ENCODE data around the gene SP140. TPM values are rescaled to one million over a fixed set of nuclear protein-coding genes. Genes with fewer than 3 reads are reported as not detected.

The SP140 gene
- 100 to 1,000 TPM; 150 to 151 TPM for total RNA-seq

GRCh38 chr2:230225486-230225885 is at the start of gene SP140:
Gene SP140, plus strand, starts transcription at chr2:230225736. Its CDS starts 109 bp downstream, at chr2:230225845.
- intact Hi-C loops (cut with micrococcal nuclease) = loop anchor here (1.0 to 10.0 kb wide), 7 partner anchors 9 to 569 kb away; partner anchors contain the start of genes CAB39, FBXO36 and TRIP12
- ChIA-PET CTCF (interaction anchor here (1.2 to 1.3 kb wide), 2 partner anchors 23 to 489 kb away, joined by 3 read pairs; no protein-coding TSS in a partner anchor), POLR2A (interaction anchor here (0.6 to 2.0 kb wide), 9 partner anchors 10 to 569 kb away, joined by 3 to 12 read pairs (median 4); partner anchors contain the start of gene SP140L)
- Mint-ChIP-seq H3K27ac (peak within 1 kb of the TSS; percentile 97), H3K9me3 (peaks cover 7% of the 10 kb centered on the region), H3K36me3 (peaks cover 30% of the 10 kb centered on the region), H3K4me1 (ENCODE audit: low read depth) (peaks cover 58% of the 10 kb centered on the region), H3K4me3 (peak within 1 kb of the TSS; percentile 89), H3K27me3 (no peaks in the 10 kb centered on the region)
- DNase-seq = peak; percentile 92

GRCh38 chr2:230176996-230177395 is 48.5 kb upstream of the SP140 start:
- no peak overlapping the region for H3K4me3 Mint-ChIP-seq
- no peaks in the 10 kb centered on the region for H3K9me3 Mint-ChIP-seq
- no peaks in the 10 kb centered on the region for H3K4me1 Mint-ChIP-seq (ENCODE audit: low read depth)
- H3K27ac Mint-ChIP-seq = no peak overlapping the region
- DNase-seq = no peak
- POLR2A ChIA-PET = no interaction called here
- intact Hi-C loops (cut with micrococcal nuclease) = no loop called here
- CTCF ChIA-PET = no interaction called here
- peaks cover 68% of the 10 kb centered on the region for H3K36me3 Mint-ChIP-seq
- no peaks in the 10 kb centered on the region for H3K27me3 Mint-ChIP-seq

- ChIA-PET CTCF (interaction anchor here (2.2 kb wide), 1 partner anchor 19 kb away, joined by 6 read pairs; no protein-coding TSS in a partner anchor), POLR2A (no interaction called here)
- no peaks in the 10 kb centered on the region for H3K4me1 Mint-ChIP-seq (ENCODE audit: low read depth)
- no peak overlapping the region for H3K27ac Mint-ChIP-seq
- H3K9me3 Mint-ChIP-seq = no peaks in the 10 kb centered on the region
- H3K36me3 Mint-ChIP-seq = peaks cover 75% of the 10 kb centered on the region
- no peak overlapping the region for H3K4me3 Mint-ChIP-seq
- H3K27me3 Mint-ChIP-seq = no peaks in the 10 kb centered on the region
- intact Hi-C loops (cut with micrococcal nuclease) = no loop called here
- no peak for DNase-seq
Measured at GRCh38 chr2:230178546-230179485, 46.7 kb upstream of the SP140 start.

- no peaks in the 10 kb centered on the region for H3K9me3 Mint-ChIP-seq
- intact Hi-C loops (cut with micrococcal nuclease) = no loop called here
- CTCF ChIA-PET = interaction anchor here (2.2 kb wide), 1 partner anchor 20 kb away, joined by 6 read pairs; no protein-coding TSS in a partner anchor
- POLR2A ChIA-PET = no interaction called here
- no peak overlapping the region for H3K27ac Mint-ChIP-seq
- DNase-seq = no peak
- H3K4me3 Mint-ChIP-seq = no peak overlapping the region
- H3K27me3 Mint-ChIP-seq = no peaks in the 10 kb centered on the region
- peaks cover 72% of the 10 kb centered on the region for H3K36me3 Mint-ChIP-seq
- H3K4me1 Mint-ChIP-seq (ENCODE audit: low read depth) = no peaks in the 10 kb centered on the region
Measured at GRCh38 chr2:230179907-230180306, 45.6 kb upstream of the SP140 start.

GRCh38 chr2:230181195-230181594 is 44.3 kb upstream of the SP140 start:
- intact Hi-C loops (cut with micrococcal nuclease) = no loop called here
- peaks cover 76% of the 10 kb centered on the region for H3K36me3 Mint-ChIP-seq
- CTCF ChIA-PET = no interaction called here
- H3K27ac Mint-ChIP-seq = no peak overlapping the region
- H3K9me3 Mint-ChIP-seq = no peaks in the 10 kb centered on the region
- no peaks in the 10 kb centered on the region for H3K4me1 Mint-ChIP-seq (ENCODE audit: low read depth)
- H3K27me3 Mint-ChIP-seq = no peaks in the 10 kb centered on the region
- POLR2A ChIA-PET = no interaction called here
- DNase-seq = no peak
- H3K4me3 Mint-ChIP-seq = no peak overlapping the region

GRCh38 chr2:230184727-230185578 is 40.6 kb upstream of the SP140 start:
- Mint-ChIP-seq H3K4me1 (ENCODE audit: low read depth) (no peaks in the 10 kb centered on the region), H3K9me3 (no peaks in the 10 kb centered on the region), H3K36me3 (peaks cover 56% of the 10 kb centered on the region), H3K4me3 (no peak overlapping the region), H3K27me3 (no peaks in the 10 kb centered on the region), H3K27ac (no peak overlapping the region)
- CTCF ChIA-PET = no interaction called here
- POLR2A ChIA-PET = no interaction called here
- intact Hi-C loops (cut with micrococcal nuclease) = no loop called here
- no peak for DNase-seq

DNA sequence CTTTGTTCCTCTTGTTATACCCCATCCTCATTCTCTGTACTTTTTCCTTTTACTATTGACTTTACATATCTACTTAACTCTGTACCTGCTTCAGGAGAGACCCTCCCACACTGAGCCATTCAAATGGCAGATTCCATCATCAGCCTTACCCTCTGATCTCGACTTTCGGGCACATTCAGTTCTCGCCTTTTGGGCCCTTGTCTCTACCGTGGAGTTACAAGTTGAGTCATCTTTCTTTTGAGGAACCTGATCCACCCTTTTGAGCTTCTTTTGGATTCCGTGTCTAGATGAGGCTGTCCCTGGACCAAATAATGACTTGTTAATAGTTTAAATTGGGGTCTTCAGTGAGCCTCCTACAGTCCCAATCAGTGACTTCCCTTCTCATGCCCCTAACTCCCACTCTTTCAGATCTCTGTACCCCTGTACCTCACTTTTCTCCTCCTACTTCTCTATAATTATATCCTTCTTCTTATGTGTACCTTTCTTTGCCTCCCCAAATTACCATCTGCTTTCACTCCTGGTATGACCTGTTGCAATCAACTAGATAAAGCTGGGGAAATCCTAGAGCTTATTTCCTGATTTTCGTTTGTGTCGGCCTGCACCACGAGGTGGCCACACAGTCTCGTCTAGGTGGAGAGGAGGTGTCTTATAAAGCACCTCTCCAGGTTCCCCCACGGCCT is 23.0 kb upstream of the SP140 start:
- H3K36me3 Mint-ChIP-seq = peaks cover 76% of the 10 kb centered on the region
- H3K9me3 Mint-ChIP-seq = no peaks in the 10 kb centered on the region
- peak overlapping the region; percentile 80 for H3K27ac Mint-ChIP-seq
- peak; percentile 75 for DNase-seq
- CTCF ChIA-PET = interaction anchor here (0.6 to 2.1 kb wide), 20 partner anchors 9 to 596 kb away, joined by 3 to 13 read pairs (median 4); partner anchors contain the start of genes SP110, SP140 and SP140L
- no peaks in the 10 kb centered on the region for H3K27me3 Mint-ChIP-seq
- H3K4me3 Mint-ChIP-seq = peak overlapping the region; percentile 10
- POLR2A ChIA-PET = interaction anchor here (0.6 to 1.9 kb wide), 7 partner anchors 10 to 245 kb away, joined by 3 to 7 read pairs (median 4); partner anchors contain the start of genes SP110 and SP140
- peaks cover 35% of the 10 kb centered on the region for H3K4me1 Mint-ChIP-seq (ENCODE audit: low read depth)
- intact Hi-C loops (cut with micrococcal nuclease) = loop anchor here (1.0 to 2.0 kb wide), 6 partner anchors 33 to 456 kb away; partner anchors contain the start of gene SP100

- Mint-ChIP-seq H3K9me3 (no peaks in the 10 kb centered on the region), H3K36me3 (peaks cover 70% of the 10 kb centered on the region), H3K4me1 (ENCODE audit: low read depth) (peaks cover 35% of the 10 kb centered on the region), H3K27ac (peak overlapping the region; percentile 80), H3K4me3 (peak overlapping the region; percentile 10), H3K27me3 (no peaks in the 10 kb centered on the region)
- CTCF ChIA-PET = interaction anchor here (0.7 to 2.1 kb wide), 17 partner anchors 8 to 595 kb away, joined by 3 to 13 read pairs (median 4); partner anchors contain the start of genes SP110, SP140 and SP140L
- intact Hi-C loops (cut with micrococcal nuclease) = loop anchor here (2.0 kb wide), 3 partner anchors 66 to 456 kb away; partner anchors contain the start of gene SP100
- POLR2A ChIA-PET = interaction anchor here (1.3 to 1.9 kb wide), 5 partner anchors 9 to 245 kb away, joined by 4 to 7 read pairs (median 6); partner anchors contain the start of genes SP110 and SP140
- DNase-seq = peak; percentile 60
Measured at GRCh38 chr2:230203110-230203676, 22.3 kb upstream of the SP140 start.

- Mint-ChIP-seq H3K9me3 (no peaks in the 10 kb centered on the region), H3K36me3 (peaks cover 54% of the 10 kb centered on the region), H3K27ac (peak overlapping the region; percentile 38), H3K4me1 (ENCODE audit: low read depth) (peaks cover 35% of the 10 kb centered on the region), H3K4me3 (no peak overlapping the region), H3K27me3 (no peaks in the 10 kb centered on the region)
- no peak for DNase-seq
- ChIA-PET POLR2A (interaction anchor here (1.1 to 1.4 kb wide), 2 partner anchors 14 to 21 kb away, joined by 4 to 5 read pairs; partner anchors contain the start of genes SP110 and SP140), CTCF (interaction anchor here (0.6 kb wide), 1 partner anchor 863 kb away, joined by 3 read pairs; no protein-coding TSS in a partner anchor)
- intact Hi-C loops (cut with micrococcal nuclease) = no loop called here
Measured at GRCh38 chr2:230205034-230205433, 20.5 kb upstream of the SP140 start.

GRCh38 chr2:230205721-230206120 is 19.8 kb upstream of the SP140 start:
- no peaks in the 10 kb centered on the region for H3K9me3 Mint-ChIP-seq
- H3K36me3 Mint-ChIP-seq = peaks cover 47% of the 10 kb centered on the region

More at GRCh38 chr2:230205721-230206120, 19.8 kb upstream of the SP140 start:
- Mint-ChIP-seq H3K4me1 (ENCODE audit: low read depth) (peaks cover 35% of the 10 kb centered on the region), H3K27me3 (no peaks in the 10 kb centered on the region), H3K4me3 (no peak overlapping the region), H3K27ac (peak overlapping the region; percentile 38)
- intact Hi-C loops (cut with micrococcal nuclease) = no loop called here
- POLR2A ChIA-PET = interaction anchor here (1.1 to 1.4 kb wide), 2 partner anchors 14 to 20 kb away, joined by 4 to 5 read pairs; partner anchors contain the start of genes SP110 and SP140
- CTCF ChIA-PET = interaction anchor here (1.1 kb wide), 1 partner anchor 9 kb away, joined by 3 read pairs; no protein-coding TSS in a partner anchor
- no peak for DNase-seq
